Right cardiac atrium (tissue), 5 donors: Measurements from ENCODE around the gene ATP6V0B. TPM values are rescaled to one million over a fixed set of nuclear protein-coding genes. Genes with fewer than 3 reads are reported as not detected.

ENCODE experiments used
- ATAC-seq, 2 donors: fragments of 200-7000 bp; cut with Tn5 transposase; one replicate each; pipeline versions ENCODE4 v1.8.0 to v1.9.1; 2020; ENCODE audit warnings: moderate library complexity in 2 of 2, mild to moderate bottlenecking in 1 of 2
- DNase-seq, 3 donors: peaks; one replicate each; pipeline ENCODE4 v3.0.0-alpha.2; 2020
- H3K27ac ChIP-seq: one replicate; pipeline ENCODE4 v1.5.1; 2013; ENCODE audit warnings: mild to moderate bottlenecking, low read length, control low read depth, moderate library complexity
- H3K27me3 ChIP-seq: one replicate; pipeline ENCODE4 v1.6.1; 2013; ENCODE audit not compliant: control insufficient read depth, insufficient read depth
- H3K4me1 ChIP-seq: one replicate; pipeline ENCODE4 v1.6.1; 2013; ENCODE audit warnings: low read length; ENCODE audit not compliant: control insufficient read depth, insufficient read depth
- H3K4me3 ChIP-seq: one replicate; pipeline ENCODE4 v1.5.1; 2013; ENCODE audit warnings: low read length, control low read depth
- H3K9me3 ChIP-seq: one replicate; pipeline ENCODE4 v1.6.1; 2013; ENCODE audit warnings: low read length; ENCODE audit not compliant: control insufficient read depth
- WGBS: extraction: QIAGEN DNeasy Blood & Tissue Kit; methylation state at CpG from one replicate; pipeline ENCODE4 v1.1.7; 2013; 5-methylcytosine and 5-hydroxymethylcytosine counted together
- intact Hi-C, 4 donors: fragments of 100-400 bp; cut with DNase I; formaldehyde crosslinking; loops; one replicate each; pipeline versions ENCODE4 v1.11.0 to v1.14.0; 2022 to 2023
- polyA plus RNA-seq: library from polyadenylated mRNA; stranded (reverse); fragments of 200-250 nt; gene quantifications from one replicate; pipeline ENCODE4 v1.2.3, GENCODE V29; 2013
- total RNA-seq, 4 donors: library from RNA; stranded (reverse); fragmentation: NEBNext Ultra II Directional; extraction: Animal tissue kit (Norgen Biotek cat#: 25700); gene quantifications; one replicate each; pipeline ENCODE4 v1.2.1, GENCODE V29; 2021
- donor health status: healthy with polysubstance abuse.
- donor health status: DM: no; HTN: yes; CAD: no.
- donor health status: DM: no; HTN: no; CAD: no.
- donor health status: DM: no; HTN: yes; CAD: no; lungs with severe emphysema.
- donor health status: DM: yes; HTN: yes; CAD: no.

Gene ATP6V0B
- total and polyA plus RNA-seq, 5 donors = 76.9 to 118 (median 110) TPM

GRCh38 chr1:43946236-43947060 is 28.3 kb upstream of the ATP6V0B start, which contains the start of gene IPO13:
TSS of gene IPO13 (plus strand) at chr1:43946950. CDS start at chr1:43947601, 651 bp downstream.
- H3K27me3 ChIP-seq = no peaks in the 10 kb centered on the region
- peak within 1 kb of the TSS; percentile 57 for H3K4me3 ChIP-seq
- peak within 1 kb of the TSS; percentile 65 for H3K27ac ChIP-seq
- intact Hi-C loops = no loop called here
- DNase-seq = peak; percentile 95 to 98 (median 98)
- peak; percentile 97 to 98 for ATAC-seq
- H3K4me1 ChIP-seq = no peaks in the 10 kb centered on the region
- no peaks in the 10 kb centered on the region for H3K9me3 ChIP-seq
- WGBS = under 1% methylated on average over 74 of the region's 74 CpGs

GRCh38 chr1:43947061-43947873 is 27.5 kb upstream of the ATP6V0B start:
- intact Hi-C loops = no loop called here
- 4% methylated on average over 27 of the region's 27 CpGs for WGBS
- no peaks in the 10 kb centered on the region for H3K4me1 ChIP-seq
- DNase-seq = peak in 1 of 3 donors; percentile 61
- peak in 1 of 2 donors; percentile 0 for ATAC-seq
- no peaks in the 10 kb centered on the region for H3K27me3 ChIP-seq
- peak overlapping the region; percentile 57 for H3K4me3 ChIP-seq
- H3K27ac ChIP-seq = peak overlapping the region; percentile 65
- no peaks in the 10 kb centered on the region for H3K9me3 ChIP-seq

- WGBS = 22% methylated on average over 3 of the region's 3 CpGs
- Histone ChIP-seq H3K27ac (no peak overlapping the region), H3K27me3 (no peaks in the 10 kb centered on the region), H3K9me3 (no peaks in the 10 kb centered on the region), H3K4me1 (no peaks in the 10 kb centered on the region), H3K4me3 (peak overlapping the region; percentile 57)
- intact Hi-C loops = no loop called here
- ATAC-seq (no peak), DNase-seq (no peak)
Measured at GRCh38 chr1:43947874-43948437, 26.8 kb upstream of the ATP6V0B start.

GRCh38 chr1:43949678-43950077 is 25.1 kb upstream of the ATP6V0B start:
- H3K27ac ChIP-seq = no peak overlapping the region
- intact Hi-C loops = no loop called here
- no peak for ATAC-seq
- no peaks in the 10 kb centered on the region for H3K9me3 ChIP-seq
- DNase-seq = no peak
- no peaks in the 10 kb centered on the region for H3K27me3 ChIP-seq
- H3K4me1 ChIP-seq = no peaks in the 10 kb centered on the region
- 78% methylated on average over 13 of the region's 13 CpGs for WGBS
- H3K4me3 ChIP-seq = no peak overlapping the region

DNA sequence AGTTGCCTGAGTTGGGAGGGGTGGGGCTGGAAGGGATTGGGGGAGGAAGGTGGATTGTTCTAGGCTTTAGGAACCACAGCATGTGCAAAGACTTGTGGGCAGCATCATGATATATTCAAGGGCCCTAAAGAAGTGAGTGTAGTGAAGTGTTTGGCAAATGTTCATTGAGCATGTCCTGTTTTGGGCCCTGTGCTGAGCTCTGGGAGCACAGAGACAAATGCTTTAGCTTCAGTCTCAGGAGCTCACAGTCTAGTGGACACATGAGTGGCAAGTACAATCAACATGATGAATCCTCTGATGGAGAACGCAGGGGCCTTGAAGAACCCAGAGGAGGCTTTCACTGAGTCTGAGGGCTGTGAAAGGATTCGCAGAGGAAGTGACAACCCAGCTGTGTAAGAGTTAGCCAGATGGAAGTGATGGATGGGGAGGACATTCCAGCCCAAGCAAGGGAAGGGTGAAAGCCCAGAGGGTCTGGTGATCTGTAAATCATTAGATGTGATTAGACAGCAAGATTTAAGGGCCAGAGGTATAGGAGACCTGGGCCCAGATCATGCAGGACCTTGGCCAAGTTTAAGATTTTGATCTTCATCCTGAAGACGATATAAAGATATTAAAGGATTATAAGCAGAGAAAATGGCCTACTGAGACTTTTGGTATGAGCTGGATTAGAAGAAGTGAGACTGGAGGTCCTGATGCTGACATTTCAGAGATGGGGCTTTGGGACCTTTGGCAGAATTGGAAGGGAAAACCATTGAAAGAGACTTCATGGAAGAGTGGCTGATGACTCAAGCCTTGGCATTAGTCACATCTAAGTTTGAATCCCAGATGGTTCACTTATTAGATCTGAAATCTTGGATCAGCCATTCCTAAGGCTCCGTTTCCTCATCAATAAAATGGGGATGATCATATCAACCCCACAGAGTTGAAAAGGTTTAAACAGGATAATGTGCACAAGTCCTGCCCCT is 23.5 kb upstream of the ATP6V0B start:
- Histone ChIP-seq H3K4me3 (no peak overlapping the region), H3K27me3 (no peaks in the 10 kb centered on the region), H3K27ac (no peak overlapping the region), H3K4me1 (no peaks in the 10 kb centered on the region), H3K9me3 (no peaks in the 10 kb centered on the region)
- ATAC-seq (no peak), DNase-seq (no peak)
- intact Hi-C loops = no loop called here
- 91% methylated on average over 4 of the region's 4 CpGs for WGBS

GRCh38 chr1:43952731-43953346 is 21.9 kb upstream of the ATP6V0B start:
- WGBS = 71% methylated on average over 8 of the region's 8 CpGs
- DNase-seq (no peak), ATAC-seq (no peak)
- intact Hi-C loops = no loop called here
- Histone ChIP-seq H3K9me3 (no peaks in the 10 kb centered on the region), H3K27ac (no peak overlapping the region), H3K4me3 (no peak overlapping the region), H3K27me3 (no peaks in the 10 kb centered on the region), H3K4me1 (no peaks in the 10 kb centered on the region)

GRCh38 chr1:43953361-43953760 is 21.4 kb upstream of the ATP6V0B start:
- ATAC-seq = no peak
- DNase-seq = no peak
- intact Hi-C loops = no loop called here
- no peak overlapping the region for H3K27ac ChIP-seq
- WGBS = 86% methylated on average over 3 of the region's 3 CpGs
- H3K4me1 ChIP-seq = no peaks in the 10 kb centered on the region
- H3K27me3 ChIP-seq = no peaks in the 10 kb centered on the region
- H3K4me3 ChIP-seq = no peak overlapping the region
- H3K9me3 ChIP-seq = no peaks in the 10 kb centered on the region

DNA sequence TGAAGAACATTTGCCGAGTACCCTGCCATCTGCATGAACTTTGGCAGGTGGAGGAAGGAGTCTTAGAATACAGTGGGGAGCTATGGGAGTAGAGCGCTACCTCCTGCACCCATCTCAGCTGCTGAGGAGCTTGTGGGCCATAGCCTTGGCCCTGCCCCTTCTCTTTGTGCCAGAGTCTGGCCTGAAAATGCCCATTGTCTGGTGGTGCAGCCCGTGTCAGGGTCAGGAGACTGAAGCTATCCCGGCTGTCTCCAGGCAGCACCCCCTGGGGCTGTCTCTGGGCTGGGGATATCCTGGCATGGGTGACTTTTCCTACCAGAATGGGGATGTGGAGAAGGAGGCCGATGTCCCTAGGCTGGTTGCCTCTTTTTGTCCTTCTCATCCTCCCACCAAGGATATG is 20.7 kb upstream of the ATP6V0B start:
- no peak overlapping the region for H3K4me3 ChIP-seq
- no peak overlapping the region for H3K27ac ChIP-seq
- intact Hi-C loops = no loop called here
- DNase-seq = no peak
- ATAC-seq = no peak
- H3K27me3 ChIP-seq = no peaks in the 10 kb centered on the region
- 88% methylated on average over 5 of the region's 5 CpGs for WGBS
- H3K9me3 ChIP-seq = no peaks in the 10 kb centered on the region
- H3K4me1 ChIP-seq = no peaks in the 10 kb centered on the region

- H3K27me3 ChIP-seq = no peaks in the 10 kb centered on the region
- DNase-seq = no peak
- no peak overlapping the region for H3K4me3 ChIP-seq
- intact Hi-C loops = no loop called here
- no peak for ATAC-seq
- no peak overlapping the region for H3K27ac ChIP-seq
- no peaks in the 10 kb centered on the region for H3K9me3 ChIP-seq
- no peaks in the 10 kb centered on the region for H3K4me1 ChIP-seq
- WGBS = 96% methylated on average over 8 of the region's 8 CpGs
Measured at GRCh38 chr1:43956234-43956633, 18.5 kb upstream of the ATP6V0B start.
